ENCODE measurements around the gene LRRC53. TPM values are rescaled to one million over a fixed set of nuclear protein-coding genes. Genes with fewer than 3 reads are reported as not detected.

The LRRC53 gene
- total and polyA plus RNA-seq, 2 experiments from 2014 or later: not detected

DNA sequence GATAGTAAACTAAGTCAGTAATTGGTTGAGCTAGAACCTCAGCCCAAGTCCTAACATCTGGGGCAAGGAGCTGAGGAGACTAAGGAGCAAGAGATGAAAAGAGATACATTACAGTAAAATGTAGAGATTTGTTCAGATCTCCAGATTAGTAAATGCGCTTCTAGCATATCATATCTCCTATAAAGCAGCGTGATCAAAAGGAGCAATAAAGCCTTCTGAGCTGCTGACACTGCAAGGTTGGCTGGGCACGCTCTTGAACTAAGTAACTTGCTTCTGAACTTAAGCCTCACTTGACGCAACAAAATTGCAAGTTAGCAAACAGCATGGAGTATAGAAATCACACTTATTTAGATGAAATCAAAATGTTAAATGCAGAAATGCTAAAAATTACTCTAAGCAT lies 80.9 kb downstream of the LRRC53 start:
- Mint-ChIP-seq H3K4me1 (no peaks in the 10 kb centered on the region), H3K36me3 (ENCODE audit: low read depth) (no peaks in the 10 kb centered on the region), H3K9me3 (no peaks in the 10 kb centered on the region), H3K4me3 (no peak overlapping the region), H3K27ac (no peak overlapping the region), H3K27me3 (ENCODE audit: insufficient read depth, low read depth, poor library complexity) (peaks cover 1% of the 10 kb centered on the region)
- ATAC-seq (no peak), DNase-seq (ENCODE audit: low spot score) (no peak)
- no peak overlapping the region for H2AFZ ChIP-seq
- H3K4me2 ChIP-seq: no peak overlapping the region
- H4K20me1 ChIP-seq (replicated peaks; ENCODE audit: insufficient read depth): no peaks in the 10 kb centered on the region
- no peaks in the 10 kb centered on the region for H3K79me2 ChIP-seq (replicated peaks; ENCODE audit: insufficient read depth)
- no peaks in the 10 kb centered on the region for H3F3A ChIP-seq (replicated peaks; ENCODE audit: low read depth)
- no peaks in the 10 kb centered on the region for H3K27me3 ChIP-seq (ENCODE audit: insufficient read depth)
- TF ChIP-seq, protein P1, sequence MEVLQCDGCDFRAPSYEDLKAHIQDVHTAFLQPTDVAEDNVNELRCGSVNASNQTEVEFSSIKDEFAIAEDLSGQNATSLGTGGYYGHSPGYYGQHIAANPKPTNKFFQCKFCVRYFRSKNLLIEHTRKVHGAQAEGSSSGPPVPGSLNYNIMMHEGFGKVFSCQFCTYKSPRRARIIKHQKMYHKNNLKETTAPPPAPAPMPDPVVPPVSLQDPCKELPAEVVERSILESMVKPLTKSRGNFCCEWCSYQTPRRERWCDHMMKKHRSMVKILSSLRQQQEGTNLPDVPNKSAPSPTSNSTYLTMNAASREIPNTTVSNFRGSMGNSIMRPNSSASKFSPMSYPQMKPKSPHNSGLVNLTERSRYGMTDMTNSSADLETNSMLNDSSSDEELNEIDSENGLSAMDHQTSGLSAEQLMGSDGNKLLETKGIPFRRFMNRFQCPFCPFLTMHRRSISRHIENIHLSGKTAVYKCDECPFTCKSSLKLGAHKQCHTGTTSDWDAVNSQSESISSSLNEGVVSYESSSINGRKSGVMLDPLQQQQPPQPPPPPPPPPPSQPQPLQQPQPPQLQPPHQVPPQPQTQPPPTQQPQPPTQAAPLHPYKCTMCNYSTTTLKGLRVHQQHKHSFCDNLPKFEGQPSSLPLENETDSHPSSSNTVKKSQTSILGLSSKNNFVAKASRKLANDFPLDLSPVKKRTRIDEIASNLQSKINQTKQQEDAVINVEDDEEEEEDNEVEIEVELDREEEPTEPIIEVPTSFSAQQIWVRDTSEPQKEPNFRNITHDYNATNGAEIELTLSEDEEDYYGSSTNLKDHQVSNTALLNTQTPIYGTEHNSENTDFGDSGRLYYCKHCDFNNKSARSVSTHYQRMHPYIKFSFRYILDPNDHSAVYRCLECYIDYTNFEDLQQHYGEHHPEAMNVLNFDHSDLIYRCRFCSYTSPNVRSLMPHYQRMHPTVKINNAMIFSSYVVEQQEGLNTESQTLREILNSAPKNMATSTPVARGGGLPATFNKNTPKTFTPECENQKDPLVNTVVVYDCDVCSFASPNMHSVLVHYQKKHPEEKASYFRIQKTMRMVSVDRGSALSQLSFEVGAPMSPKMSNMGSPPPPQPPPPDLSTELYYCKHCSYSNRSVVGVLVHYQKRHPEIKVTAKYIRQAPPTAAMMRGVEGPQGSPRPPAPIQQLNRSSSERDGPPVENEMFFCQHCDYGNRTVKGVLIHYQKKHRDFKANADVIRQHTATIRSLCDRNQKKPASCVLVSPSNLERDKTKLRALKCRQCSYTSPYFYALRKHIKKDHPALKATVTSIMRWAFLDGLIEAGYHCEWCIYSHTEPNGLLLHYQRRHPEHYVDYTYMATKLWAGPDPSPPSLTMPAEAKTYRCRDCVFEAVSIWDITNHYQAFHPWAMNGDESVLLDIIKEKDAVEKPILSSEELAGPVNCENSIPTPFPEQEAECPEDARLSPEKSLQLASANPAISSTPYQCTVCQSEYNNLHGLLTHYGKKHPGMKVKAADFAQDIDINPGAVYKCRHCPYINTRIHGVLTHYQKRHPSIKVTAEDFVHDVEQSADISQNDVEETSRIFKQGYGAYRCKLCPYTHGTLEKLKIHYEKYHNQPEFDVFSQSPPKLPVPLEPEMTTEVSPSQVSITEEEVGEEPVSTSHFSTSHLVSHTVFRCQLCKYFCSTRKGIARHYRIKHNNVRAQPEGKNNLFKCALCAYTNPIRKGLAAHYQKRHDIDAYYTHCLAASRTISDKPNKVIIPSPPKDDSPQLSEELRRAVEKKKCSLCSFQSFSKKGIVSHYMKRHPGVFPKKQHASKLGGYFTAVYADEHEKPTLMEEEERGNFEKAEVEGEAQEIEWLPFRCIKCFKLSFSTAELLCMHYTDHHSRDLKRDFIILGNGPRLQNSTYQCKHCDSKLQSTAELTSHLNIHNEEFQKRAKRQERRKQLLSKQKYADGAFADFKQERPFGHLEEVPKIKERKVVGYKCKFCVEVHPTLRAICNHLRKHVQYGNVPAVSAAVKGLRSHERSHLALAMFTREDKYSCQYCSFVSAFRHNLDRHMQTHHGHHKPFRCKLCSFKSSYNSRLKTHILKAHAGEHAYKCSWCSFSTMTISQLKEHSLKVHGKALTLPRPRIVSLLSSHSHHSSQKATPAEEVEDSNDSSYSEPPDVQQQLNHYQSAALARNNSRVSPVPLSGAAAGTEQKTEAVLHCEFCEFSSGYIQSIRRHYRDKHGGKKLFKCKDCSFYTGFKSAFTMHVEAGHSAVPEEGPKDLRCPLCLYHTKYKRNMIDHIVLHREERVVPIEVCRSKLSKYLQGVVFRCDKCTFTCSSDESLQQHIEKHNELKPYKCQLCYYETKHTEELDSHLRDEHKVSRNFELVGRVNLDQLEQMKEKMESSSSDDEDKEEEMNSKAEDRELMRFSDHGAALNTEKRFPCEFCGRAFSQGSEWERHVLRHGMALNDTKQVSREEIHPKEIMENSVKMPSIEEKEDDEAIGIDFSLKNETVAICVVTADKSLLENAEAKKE (CRISPR knock-in tag; IDR thresholded peaks at IDR 0.05): no peak
- TF ChIP-seq POLR2AphosphoS5 (IDR thresholded peaks at IDR 0.05; ENCODE audit: low read depth): no peak
- no peak for TF ChIP-seq CTCF (conservative IDR thresholded peaks at IDR 0.05; ENCODE audit: low read depth in 2 of 2)
- TF ChIP-seq NANOG (IDR thresholded peaks at IDR 0.05; ENCODE audit: borderline replicate concordance): no peak
- no peak for TF ChIP-seq JUNB (IDR thresholded peaks at IDR 0.05; ENCODE audit: unreplicated experiment)
- TF ChIP-seq EZH2 (IDR thresholded peaks at IDR 0.05; ENCODE audit: low read depth, unreplicated experiment): no peak
- TF ChIP-seq, protein P2, sequence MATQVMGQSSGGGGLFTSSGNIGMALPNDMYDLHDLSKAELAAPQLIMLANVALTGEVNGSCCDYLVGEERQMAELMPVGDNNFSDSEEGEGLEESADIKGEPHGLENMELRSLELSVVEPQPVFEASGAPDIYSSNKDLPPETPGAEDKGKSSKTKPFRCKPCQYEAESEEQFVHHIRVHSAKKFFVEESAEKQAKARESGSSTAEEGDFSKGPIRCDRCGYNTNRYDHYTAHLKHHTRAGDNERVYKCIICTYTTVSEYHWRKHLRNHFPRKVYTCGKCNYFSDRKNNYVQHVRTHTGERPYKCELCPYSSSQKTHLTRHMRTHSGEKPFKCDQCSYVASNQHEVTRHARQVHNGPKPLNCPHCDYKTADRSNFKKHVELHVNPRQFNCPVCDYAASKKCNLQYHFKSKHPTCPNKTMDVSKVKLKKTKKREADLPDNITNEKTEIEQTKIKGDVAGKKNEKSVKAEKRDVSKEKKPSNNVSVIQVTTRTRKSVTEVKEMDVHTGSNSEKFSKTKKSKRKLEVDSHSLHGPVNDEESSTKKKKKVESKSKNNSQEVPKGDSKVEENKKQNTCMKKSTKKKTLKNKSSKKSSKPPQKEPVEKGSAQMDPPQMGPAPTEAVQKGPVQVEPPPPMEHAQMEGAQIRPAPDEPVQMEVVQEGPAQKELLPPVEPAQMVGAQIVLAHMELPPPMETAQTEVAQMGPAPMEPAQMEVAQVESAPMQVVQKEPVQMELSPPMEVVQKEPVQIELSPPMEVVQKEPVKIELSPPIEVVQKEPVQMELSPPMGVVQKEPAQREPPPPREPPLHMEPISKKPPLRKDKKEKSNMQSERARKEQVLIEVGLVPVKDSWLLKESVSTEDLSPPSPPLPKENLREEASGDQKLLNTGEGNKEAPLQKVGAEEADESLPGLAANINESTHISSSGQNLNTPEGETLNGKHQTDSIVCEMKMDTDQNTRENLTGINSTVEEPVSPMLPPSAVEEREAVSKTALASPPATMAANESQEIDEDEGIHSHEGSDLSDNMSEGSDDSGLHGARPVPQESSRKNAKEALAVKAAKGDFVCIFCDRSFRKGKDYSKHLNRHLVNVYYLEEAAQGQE (IDR thresholded peaks at IDR 0.05; ENCODE audit: unreplicated experiment): no peak
- no peak for TF ChIP-seq CREB1 (CRISPR knock-in tag; IDR thresholded peaks at IDR 0.05; ENCODE audit: low read depth)
- H3K4me3 ChIP-seq: no peak overlapping the region
- no peaks in the 10 kb centered on the region for H3K9me2 ChIP-seq (ENCODE audit: insufficient read depth)
- no peak overlapping the region for H3K27ac ChIP-seq (ENCODE audit: low read depth)
- H3K4me1 ChIP-seq (ENCODE audit: insufficient read depth): no peaks in the 10 kb centered on the region
- no peaks in the 10 kb centered on the region for H3K36me3 ChIP-seq (ENCODE audit: insufficient read depth)
